NCI-H1105 (cell line): ENCODE data around the gene SNUPN.
"Not testable (repeated sequence)": the region's sequence is repeated elsewhere in the genome, so short reads cannot be mapped to it uniquely, and the experiment has no call there.

Source experiments
- DNase-seq: peaks from one replicate; lab custom pipeline; 2025; lab: John Stamatoyannopoulos, UW

Gene SNUPN

GRCh38 chr15:75583701-75584100, 41.8 kb downstream of the SNUPN start:
- DNase-seq, result no peak

GRCh38 chr15:75582943-75583342, 42.6 kb downstream of the SNUPN start:
- not testable (repeated sequence) for DNase-seq

- DNase-seq, result peak; percentile 21
Observed at GRCh38 chr15:75578948-75579920, 46.3 kb downstream of the SNUPN start, which contains the start of gene PTPN9. PTPN9 (minus strand) TSS chr15:75579315; CDS start chr15:75578776, 539 bp downstream.

- peak; percentile 7 for DNase-seq
Observed at GRCh38 chr15:75578173-75578947, 47.2 kb downstream of the SNUPN start.

GRCh38 chr15:75577401-75578172, 47.9 kb downstream of the SNUPN start:
- DNase-seq, result no peak

- no peak for DNase-seq
Observed at GRCh38 chr15:75573648-75574384, 51.7 kb downstream of the SNUPN start.

GRCh38 chr15:75570126-75570845, 55.2 kb downstream of the SNUPN start:
- DNase-seq, result no peak

GRCh38 chr15:75565062-75565970, 60.2 kb downstream of the SNUPN start:
- DNase-seq, result no peak

GRCh38 chr15:75561888-75562287, 63.6 kb downstream of the SNUPN start:
- no peak for DNase-seq

- DNase-seq, result not testable (repeated sequence)
Observed at GRCh38 chr15:75559360-75559759, 66.2 kb downstream of the SNUPN start.

- DNase-seq, result not testable (repeated sequence)
Observed at GRCh38 chr15:75558955-75559354, 66.6 kb downstream of the SNUPN start.

- no peak for DNase-seq
Observed at GRCh38 chr15:75554717-75555116, 70.8 kb downstream of the SNUPN start.

- DNase-seq, result no peak
Observed at GRCh38 chr15:75553659-75554058, 71.9 kb downstream of the SNUPN start.

- DNase-seq, result no peak
Observed at GRCh38 chr15:75551091-75551490, 74.4 kb downstream of the SNUPN start.
